Measurements from ENCODE around the gene DAZL. TPM values are rescaled to one million over a fixed set of nuclear protein-coding genes. Genes with fewer than 3 reads are reported as not detected.

DAZL gene
- total and polyA plus RNA-seq, 9 of the 15 experiments (the other 6 are each of a cell fraction or from before 2014, with no cell fraction given) = not detected

GRCh38 chr3:16596352-16597032, 8.7 kb downstream of the DAZL start:
- DNase-seq (ENCODE audit: extremely low read depth in 1 of 4, low spot score in 3 of 4) (no peak), ATAC-seq (no peak), FAIRE-seq (no peak)
- WGBS (ENCODE audit: insufficient coverage, low coverage, missing lambda C conversion rate) = 0% methylated on average over 5 of the region's 5 CpGs
- Histone ChIP-seq H4K20me1 (replicated peaks; ENCODE audit: control insufficient read depth, insufficient read depth, low read length) (no peaks in the 10 kb centered on the region), H2AFZ (ENCODE audit: low read depth, low read length) (no peak overlapping the region), H3K36me3 (ENCODE audit: control insufficient read depth, insufficient read depth, low read length) (no peaks in the 10 kb centered on the region), H3K4me1 (replicated peaks in 1 of 2; ENCODE audit: control insufficient read depth in 2 of 2, insufficient read depth in 2 of 2, low read length in 2 of 2) (no peaks in the 10 kb centered on the region), H3K9me3 (replicated peaks; ENCODE audit: control insufficient read depth, insufficient read depth, low read depth, low read length) (no peaks in the 10 kb centered on the region), H3K27me3 (ENCODE audit: control insufficient read depth in 2 of 2, insufficient read depth in 2 of 2, low read length in 2 of 2) (0 out of 5 replicates have a peak, but pooled peaks cover 0 to 2% of the 10 kb centered on the region in 2 experiments), H3K9me1 (ENCODE audit: control insufficient read depth, insufficient read depth, low read length) (no peaks in the 10 kb centered on the region), H3K9ac (ENCODE audit: insufficient read depth in 1 of 2, low read depth in 2 of 2, low read length in 2 of 2) (no peak overlapping the region), H3K79me2 (ENCODE audit: control insufficient read depth, insufficient read depth, low read length) (no peaks in the 10 kb centered on the region), H3K4me2 (ENCODE audit: insufficient read depth, low read length) (no peak overlapping the region), H3K27ac (ENCODE audit: extremely low read depth, low read depth, low read length) (no peak overlapping the region), H3K4me3 (no peak overlapping the region)
- ChIA-PET POLR2A (no interaction called here), CTCF (ENCODE audit: low intra/inter-chr PET ratio) (no interaction called here)
- BruUV-seq (replicated peaks) = no TSS peak
- in situ Hi-C loops (cut with MboI) = no loop called here
- intact Hi-C loops (cut with micrococcal nuclease) = no loop called here
- TF ChIP-seq ZNF740 (CRISPR knock-in tag; IDR thresholded peaks at IDR 0.05) = no peak
- TF ChIP-seq ZNF740 (tag; IDR thresholded peaks at IDR 0.05) = no peak
- TF ChIP-seq MED1 (CRISPR knock-in tag; IDR thresholded peaks at IDR 0.05; ENCODE audit: borderline replicate concordance) = no peak
- TF ChIP-seq SAFB2 (IDR thresholded peaks at IDR 0.05; ENCODE audit: borderline replicate concordance, low read depth, low read length, severe bottlenecking) = no peak
- TF ChIP-seq TEAD1 (CRISPR knock-in tag; IDR thresholded peaks at IDR 0.05) = no peak
- no peak for TF ChIP-seq PHF8 (IDR thresholded peaks at IDR 0.05; ENCODE audit: borderline replicate concordance, low read length)
- no peak for TF ChIP-seq ZNF518B (CRISPR knock-in tag; IDR thresholded peaks at IDR 0.05)
- no peak for TF ChIP-seq IRF1 (CRISPR knock-in tag; IDR thresholded peaks at IDR 0.05; ENCODE audit: borderline replicate concordance)
- TF ChIP-seq NKRF (IDR thresholded peaks at IDR 0.05; ENCODE audit: borderline replicate concordance) = no peak
- no peak for TF ChIP-seq BRF2 (IDR thresholded peaks at IDR 0.05; ENCODE audit: borderline replicate concordance, insufficient read depth, insufficient read length)
- no peak for TF ChIP-seq BACH1 (tag; IDR thresholded peaks at IDR 0.05)
- no peak for TF ChIP-seq ARID1B (IDR thresholded peaks at IDR 0.05)
- TF ChIP-seq SUPT5H (IDR thresholded peaks at IDR 0.05) = no peak
